Skin of body (tissue), 2 donors: ENCODE results near the gene AK1. TPM values are rescaled to one million over a fixed set of nuclear protein-coding genes. Genes with fewer than 3 reads are reported as not detected.
"Not testable (repeated sequence)": the region's sequence is repeated elsewhere in the genome, so short reads cannot be mapped to it uniquely, and the experiment has no call there.

Experiments
- DNase-seq: peaks from one replicate; lab custom pipeline; 2025; lab: John Stamatoyannopoulos, UW
- total RNA-seq: library from RNA; depleted of rRNA; stranded (reverse); fragments of >200 nt; gene quantifications from one replicate; pipeline ENCODE4 v1.2.3, GENCODE V29; 2014

AK1 gene
- total RNA-seq, 1 donor from 2014 or later: 47.1 TPM

GRCh38 chr9:127884976-127885490 lies 7.6 kb upstream of the AK1 start:
- no peak for DNase-seq

- no peak for DNase-seq
Observed at GRCh38 chr9:127884427-127884911, 7.0 kb upstream of the AK1 start.

- DNase-seq: no peak
Observed at GRCh38 chr9:127883959-127884358, 6.5 kb upstream of the AK1 start.

GRCh38 chr9:127881715-127882114 lies 4.2 kb upstream of the AK1 start:
- DNase-seq: not testable (repeated sequence)

GRCh38 chr9:127880143-127880542 lies 2.7 kb upstream of the AK1 start:
- DNase-seq: no peak

GRCh38 chr9:127878652-127879390 lies 1.3 kb upstream of the AK1 start:
- no peak for DNase-seq

- no peak for DNase-seq
Observed at GRCh38 chr9:127878001-127878651, 651 bp upstream of the AK1 start.

- no peak for DNase-seq
Observed at GRCh38 chr9:127876764-127877562, 512 bp downstream of the AK1 start.

GRCh38 chr9:127876026-127876763 lies 1.3 kb downstream of the AK1 start:
- no peak for DNase-seq

GRCh38 chr9:127875306-127875966 lies 2.0 kb downstream of the AK1 start:
- no peak for DNase-seq

GRCh38 chr9:127874301-127875221 lies 2.9 kb downstream of the AK1 start:
- DNase-seq: no peak

GRCh38 chr9:127873886-127874285 lies 3.6 kb downstream of the AK1 start:
- DNase-seq: no peak

GRCh38 chr9:127873223-127873691 lies 4.2 kb downstream of the AK1 start:
- no peak for DNase-seq

- DNase-seq: no peak
Observed at GRCh38 chr9:127872369-127873222, 4.9 kb downstream of the AK1 start.

GRCh38 chr9:127871531-127871930 lies 5.9 kb downstream of the AK1 start:
- DNase-seq: no peak

- no peak for DNase-seq
Observed at GRCh38 chr9:127870887-127871286, 6.6 kb downstream of the AK1 start.

- DNase-seq: not testable (repeated sequence)
Observed at GRCh38 chr9:127870153-127870491, 7.4 kb downstream of the AK1 start.

GRCh38 chr9:127869310-127870152 lies 7.9 kb downstream of the AK1 start:
- no peak for DNase-seq
